Ishikawa (cell line): ENCODE data around the gene HMGCLL1.

Experiments used
- CEBPB ChIP-seq: IDR thresholded peaks from 2 replicates; pipeline ENCODE4 v1.6.1; 2012
- CREB1 ChIP-seq: IDR thresholded peaks from 2 replicates; pipeline ENCODE4 v1.6.1; 2012; ENCODE audit warnings: low read depth
- EGR1 ChIP-seq: IDR thresholded peaks from 2 replicates; pipeline ENCODE4 v1.6.1; 2012
- EP300 ChIP-seq: IDR thresholded peaks from 2 replicates; pipeline ENCODE4 v1.6.1; 2012; ENCODE audit warnings: borderline replicate concordance
- FOXM1 ChIP-seq: IDR thresholded peaks from 2 replicates; pipeline ENCODE4 v1.6.1; 2012; ENCODE audit warnings: low read depth, borderline replicate concordance
- NFIC ChIP-seq: IDR thresholded peaks from 2 replicates; pipeline ENCODE4 v1.6.1; 2012
- RAD21 ChIP-seq: IDR thresholded peaks from 2 replicates; pipeline ENCODE4 v1.6.1; 2012; ENCODE audit warnings: low read depth
- TCF12 ChIP-seq: IDR thresholded peaks from 2 replicates; pipeline ENCODE4 v1.6.1; 2012; ENCODE audit warnings: low read depth
- TEAD4 ChIP-seq: IDR thresholded peaks from 2 replicates; pipeline ENCODE4 v1.6.1; 2012
- YY1 ChIP-seq: IDR thresholded peaks from 2 replicates; pipeline ENCODE4 v1.6.1; 2012; ENCODE audit warnings: low read depth
- ZBTB7A ChIP-seq: IDR thresholded peaks from 2 replicates; pipeline ENCODE4 v1.6.1; 2012; ENCODE audit warnings: low read depth
- TF ChIP-seq, protein P1 (sequence below): IDR thresholded peaks from 2 replicates; pipeline ENCODE4 v1.6.1; 2012; ENCODE audit warnings: low read depth, mild to moderate bottlenecking
- TF ChIP-seq, protein P2 (sequence below): IDR thresholded peaks from 2 replicates; pipeline ENCODE4 v1.6.1; 2012
- TF ChIP-seq, protein P3 (sequence below): IDR thresholded peaks from 2 replicates; pipeline ENCODE4 v1.6.1; 2012

DNA sequence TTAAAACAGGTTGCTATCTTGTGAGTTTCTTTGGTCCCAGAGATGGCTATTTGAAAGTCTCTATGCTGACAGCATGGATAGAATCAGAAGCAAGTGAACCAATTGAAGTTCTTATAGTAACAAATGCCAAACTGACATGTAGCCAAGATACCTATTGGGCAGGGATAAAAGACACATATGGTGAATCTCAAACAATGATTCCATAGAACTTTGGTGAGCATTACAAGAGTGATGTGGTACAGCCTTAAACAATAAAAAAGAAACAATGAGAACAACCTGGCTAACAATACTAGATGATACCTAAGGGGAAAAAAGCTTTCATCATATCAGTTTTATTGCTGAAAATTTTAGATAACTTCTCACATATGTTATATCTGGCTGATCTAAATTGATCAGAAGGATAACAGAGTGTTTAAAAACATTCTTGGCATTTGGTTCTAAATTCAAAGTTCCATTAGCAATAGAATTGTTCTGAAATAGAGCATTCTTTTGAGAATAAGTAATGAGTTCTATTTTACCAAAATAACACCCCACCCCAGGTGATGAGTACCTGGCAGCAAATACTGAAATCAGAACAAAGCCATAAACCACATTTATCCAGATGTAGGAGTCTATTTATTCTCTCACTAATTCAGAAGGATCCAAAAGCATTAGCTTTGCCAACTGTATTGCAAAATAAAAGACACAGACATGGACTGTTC, 5.8 kb upstream of the HMGCLL1 start:
- TF ChIP-seq EGR1, result no peak
- TF ChIP-seq FOXM1, result no peak
- TF ChIP-seq NFIC, result no peak
- TF ChIP-seq, protein P1, sequence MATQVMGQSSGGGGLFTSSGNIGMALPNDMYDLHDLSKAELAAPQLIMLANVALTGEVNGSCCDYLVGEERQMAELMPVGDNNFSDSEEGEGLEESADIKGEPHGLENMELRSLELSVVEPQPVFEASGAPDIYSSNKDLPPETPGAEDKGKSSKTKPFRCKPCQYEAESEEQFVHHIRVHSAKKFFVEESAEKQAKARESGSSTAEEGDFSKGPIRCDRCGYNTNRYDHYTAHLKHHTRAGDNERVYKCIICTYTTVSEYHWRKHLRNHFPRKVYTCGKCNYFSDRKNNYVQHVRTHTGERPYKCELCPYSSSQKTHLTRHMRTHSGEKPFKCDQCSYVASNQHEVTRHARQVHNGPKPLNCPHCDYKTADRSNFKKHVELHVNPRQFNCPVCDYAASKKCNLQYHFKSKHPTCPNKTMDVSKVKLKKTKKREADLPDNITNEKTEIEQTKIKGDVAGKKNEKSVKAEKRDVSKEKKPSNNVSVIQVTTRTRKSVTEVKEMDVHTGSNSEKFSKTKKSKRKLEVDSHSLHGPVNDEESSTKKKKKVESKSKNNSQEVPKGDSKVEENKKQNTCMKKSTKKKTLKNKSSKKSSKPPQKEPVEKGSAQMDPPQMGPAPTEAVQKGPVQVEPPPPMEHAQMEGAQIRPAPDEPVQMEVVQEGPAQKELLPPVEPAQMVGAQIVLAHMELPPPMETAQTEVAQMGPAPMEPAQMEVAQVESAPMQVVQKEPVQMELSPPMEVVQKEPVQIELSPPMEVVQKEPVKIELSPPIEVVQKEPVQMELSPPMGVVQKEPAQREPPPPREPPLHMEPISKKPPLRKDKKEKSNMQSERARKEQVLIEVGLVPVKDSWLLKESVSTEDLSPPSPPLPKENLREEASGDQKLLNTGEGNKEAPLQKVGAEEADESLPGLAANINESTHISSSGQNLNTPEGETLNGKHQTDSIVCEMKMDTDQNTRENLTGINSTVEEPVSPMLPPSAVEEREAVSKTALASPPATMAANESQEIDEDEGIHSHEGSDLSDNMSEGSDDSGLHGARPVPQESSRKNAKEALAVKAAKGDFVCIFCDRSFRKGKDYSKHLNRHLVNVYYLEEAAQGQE, result no peak
- no peak for TF ChIP-seq CREB1
- no peak for TF ChIP-seq EP300
- TF ChIP-seq, protein P2, sequence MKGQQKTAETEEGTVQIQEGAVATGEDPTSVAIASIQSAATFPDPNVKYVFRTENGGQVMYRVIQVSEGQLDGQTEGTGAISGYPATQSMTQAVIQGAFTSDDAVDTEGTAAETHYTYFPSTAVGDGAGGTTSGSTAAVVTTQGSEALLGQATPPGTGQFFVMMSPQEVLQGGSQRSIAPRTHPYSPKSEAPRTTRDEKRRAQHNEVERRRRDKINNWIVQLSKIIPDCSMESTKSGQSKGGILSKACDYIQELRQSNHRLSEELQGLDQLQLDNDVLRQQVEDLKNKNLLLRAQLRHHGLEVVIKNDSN, result no peak
- TF ChIP-seq, protein P3, sequence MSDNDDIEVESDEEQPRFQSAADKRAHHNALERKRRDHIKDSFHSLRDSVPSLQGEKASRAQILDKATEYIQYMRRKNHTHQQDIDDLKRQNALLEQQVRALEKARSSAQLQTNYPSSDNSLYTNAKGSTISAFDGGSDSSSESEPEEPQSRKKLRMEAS, result no peak
- TF ChIP-seq RAD21, result no peak
- no peak for TF ChIP-seq ZBTB7A
- TF ChIP-seq YY1, result no peak
- no peak for TF ChIP-seq CEBPB
- no peak for TF ChIP-seq TCF12
- no peak for TF ChIP-seq TEAD4
